Measurements from ENCODE around the gene GGTA1.
"Not testable (repeated sequence)": the region's sequence is repeated elsewhere in the genome, so short reads cannot be mapped to it uniquely, and the experiment has no call there.

Gene GGTA1

GRCh38 chr9:121498487-121499176 lies 1.0 kb downstream of the GGTA1 start:
- DNase-seq, result no peak

- peak; percentile 48 for DNase-seq
These were observed 1.5 kb downstream of the GGTA1 start for GRCh38 chr9:121498150-121498486.

GRCh38 chr9:121495976-121496375 lies 3.7 kb downstream of the GGTA1 start:
- no peak for DNase-seq

GRCh38 chr9:121494192-121494591 lies 5.5 kb downstream of the GGTA1 start:
- no peak for DNase-seq

- no peak for DNase-seq
These were observed 8.5 kb downstream of the GGTA1 start for GRCh38 chr9:121491111-121491510.

- DNase-seq, result no peak
These were observed 10.3 kb downstream of the GGTA1 start for GRCh38 chr9:121489344-121489743.

- no peak for DNase-seq
These were observed 13.6 kb downstream of the GGTA1 start for GRCh38 chr9:121486043-121486442.

GRCh38 chr9:121485623-121486022 lies 14.0 kb downstream of the GGTA1 start:
- DNase-seq, result no peak

GRCh38 chr9:121484651-121485446 lies 14.8 kb downstream of the GGTA1 start:
- DNase-seq, result no peak

- DNase-seq, result no peak
These were observed 16.1 kb downstream of the GGTA1 start for GRCh38 chr9:121483473-121484031.

GRCh38 chr9:121483049-121483448 lies 16.6 kb downstream of the GGTA1 start:
- no peak for DNase-seq

- no peak for DNase-seq
These were observed 20.6 kb downstream of the GGTA1 start for GRCh38 chr9:121478816-121479676.

GRCh38 chr9:121476156-121476555 lies 23.5 kb downstream of the GGTA1 start:
- no peak for DNase-seq

- no peak for DNase-seq
These were observed 25.3 kb downstream of the GGTA1 start for GRCh38 chr9:121474231-121474947.

- no peak for DNase-seq
These were observed 26.4 kb downstream of the GGTA1 start for GRCh38 chr9:121473229-121473628.

- DNase-seq, result no peak
These were observed 27.2 kb downstream of the GGTA1 start for GRCh38 chr9:121472446-121472845.

- DNase-seq, result no peak
These were observed 33.5 kb downstream of the GGTA1 start for GRCh38 chr9:121466142-121466541.

- DNase-seq, result no peak
These were observed 34.7 kb downstream of the GGTA1 start for GRCh38 chr9:121464968-121465367.

- DNase-seq, result no peak
These were observed 36.4 kb downstream of the GGTA1 start for GRCh38 chr9:121463026-121463807.

- no peak for DNase-seq
These were observed 40.1 kb downstream of the GGTA1 start for GRCh38 chr9:121459513-121459912.

- DNase-seq, result not testable (repeated sequence)
These were observed 41.2 kb downstream of the GGTA1 start for GRCh38 chr9:121458449-121458848.
